Head of caudate nucleus (tissue), 42 donors: ENCODE measurements around the gene SPDYE16.
"Not testable (repeated sequence)": the region's sequence is repeated elsewhere in the genome, so short reads cannot be mapped to it uniquely, and the experiment has no call there.

ENCODE experiments used
- DNase-seq, 42 donors: peaks; one replicate each; pipeline versions ENCODE4 v3.0.0 to v3.0.0-alpha.2; 2020 to 2021; ENCODE audit warnings: mixed read lengths in 7 of 42
- intact Hi-C: fragments of 100-400 bp; cut with DNase I; formaldehyde crosslinking; loops from one replicate; pipeline ENCODE4 v1.15.0; 2022

The SPDYE16 gene

GRCh38 chr7:76507723-76508406, 35.2 kb downstream of the SPDYE16 start:
- intact Hi-C loops = no loop called here
- no peak for DNase-seq

- intact Hi-C loops, DNase-seq: not testable (repeated sequence)
Measured at GRCh38 chr7:76506643-76507042, 36.5 kb downstream of the SPDYE16 start.

DNA sequence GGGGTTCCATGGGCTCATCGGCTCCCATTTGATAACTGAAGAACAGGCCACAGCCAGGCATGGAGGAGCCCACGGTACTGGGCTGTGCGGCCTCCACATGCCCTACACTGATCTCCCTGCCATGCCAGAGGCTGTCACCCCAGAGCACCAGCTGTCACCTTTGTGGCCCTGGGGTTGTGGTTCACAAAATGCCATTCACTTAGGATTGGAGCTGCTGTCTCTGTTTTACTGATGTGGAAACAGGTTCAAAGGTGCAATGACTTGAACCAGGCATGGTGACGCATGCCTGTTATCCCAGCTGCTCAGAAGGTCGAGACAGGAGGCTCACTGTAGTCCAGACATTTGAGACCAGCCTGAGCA, 37.0 kb downstream of the SPDYE16 start:
- intact Hi-C loops = no loop called here
- no peak for DNase-seq

- no peak for DNase-seq
- intact Hi-C loops = no loop called here
Measured at GRCh38 chr7:76505168-76506080, 37.7 kb downstream of the SPDYE16 start.

GRCh38 chr7:76504351-76505167, 38.5 kb downstream of the SPDYE16 start:
- DNase-seq, intact Hi-C loops: not testable (repeated sequence)

DNA sequence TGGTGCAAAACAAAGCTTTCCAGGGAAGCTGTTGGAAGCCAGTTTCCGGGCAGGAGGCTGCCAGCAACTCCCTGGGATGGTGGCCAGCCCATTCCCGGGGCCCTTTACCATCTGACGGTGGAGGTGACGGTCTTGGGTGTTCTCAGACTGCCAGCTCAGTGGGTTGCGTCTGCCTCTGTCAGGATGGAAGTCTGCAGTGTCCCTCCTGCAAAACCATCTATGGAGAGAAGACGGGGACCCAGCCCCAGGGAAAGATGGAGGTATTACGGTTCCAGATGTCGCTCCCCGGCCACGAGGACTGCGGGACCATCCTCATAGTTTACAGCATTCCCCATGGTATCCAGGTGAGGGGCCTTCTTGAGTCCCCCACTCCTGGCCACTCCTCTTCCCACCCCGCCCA, 39.9 kb downstream of the SPDYE16 start:
- DNase-seq, intact Hi-C loops: not testable (repeated sequence)

GRCh38 chr7:76502836-76503235, 40.3 kb downstream of the SPDYE16 start:
- DNase-seq, intact Hi-C loops: not testable (repeated sequence)

GRCh38 chr7:76502224-76502623, 40.9 kb downstream of the SPDYE16 start:
- DNase-seq, intact Hi-C loops: not testable (repeated sequence)

- DNase-seq, intact Hi-C loops: not testable (repeated sequence)
Measured at GRCh38 chr7:76499924-76500241, 43.2 kb downstream of the SPDYE16 start.

- intact Hi-C loops, DNase-seq: not testable (repeated sequence)
Measured at GRCh38 chr7:76499201-76499923, 43.7 kb downstream of the SPDYE16 start.

GRCh38 chr7:76498583-76499200, 44.4 kb downstream of the SPDYE16 start:
- intact Hi-C loops, DNase-seq: not testable (repeated sequence)

- intact Hi-C loops, DNase-seq: not testable (repeated sequence)
Measured at GRCh38 chr7:76497918-76498582, 45.0 kb downstream of the SPDYE16 start.

- intact Hi-C loops, DNase-seq: not testable (repeated sequence)
Measured at GRCh38 chr7:76495717-76496116, 47.4 kb downstream of the SPDYE16 start.

DNA sequence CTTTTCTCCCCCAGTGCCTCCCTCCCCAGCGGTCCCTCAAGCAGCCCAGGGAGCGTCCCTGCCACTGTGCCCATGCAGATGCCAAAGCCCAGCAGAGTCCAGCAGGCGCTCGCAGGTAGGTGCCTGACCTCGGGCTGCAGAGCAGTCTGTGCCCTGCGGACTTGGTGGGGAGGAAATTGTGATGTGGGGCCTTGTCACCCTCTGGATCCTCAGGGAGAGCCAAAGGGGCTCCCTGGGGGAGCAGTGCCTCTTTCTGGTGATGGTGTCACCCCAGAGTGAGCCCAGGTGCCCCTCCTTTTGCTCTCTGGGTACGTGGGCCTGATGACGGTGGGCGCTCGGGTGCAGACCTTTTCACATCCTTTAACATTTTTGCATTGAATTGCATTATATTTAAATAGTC, 51.0 kb downstream of the SPDYE16 start:
- DNase-seq, intact Hi-C loops: not testable (repeated sequence)

GRCh38 chr7:76487969-76488368, 55.1 kb downstream of the SPDYE16 start:
- DNase-seq = peak in 6 of 42 donors; percentile 21 to 62 (median 28)
- intact Hi-C loops = not testable (repeated sequence)

- DNase-seq = peak in 3 of 42 donors; percentile 8 to 33 (median 17)
- intact Hi-C loops = not testable (repeated sequence)
Measured at GRCh38 chr7:76486618-76487017, 56.5 kb downstream of the SPDYE16 start.

DNA sequence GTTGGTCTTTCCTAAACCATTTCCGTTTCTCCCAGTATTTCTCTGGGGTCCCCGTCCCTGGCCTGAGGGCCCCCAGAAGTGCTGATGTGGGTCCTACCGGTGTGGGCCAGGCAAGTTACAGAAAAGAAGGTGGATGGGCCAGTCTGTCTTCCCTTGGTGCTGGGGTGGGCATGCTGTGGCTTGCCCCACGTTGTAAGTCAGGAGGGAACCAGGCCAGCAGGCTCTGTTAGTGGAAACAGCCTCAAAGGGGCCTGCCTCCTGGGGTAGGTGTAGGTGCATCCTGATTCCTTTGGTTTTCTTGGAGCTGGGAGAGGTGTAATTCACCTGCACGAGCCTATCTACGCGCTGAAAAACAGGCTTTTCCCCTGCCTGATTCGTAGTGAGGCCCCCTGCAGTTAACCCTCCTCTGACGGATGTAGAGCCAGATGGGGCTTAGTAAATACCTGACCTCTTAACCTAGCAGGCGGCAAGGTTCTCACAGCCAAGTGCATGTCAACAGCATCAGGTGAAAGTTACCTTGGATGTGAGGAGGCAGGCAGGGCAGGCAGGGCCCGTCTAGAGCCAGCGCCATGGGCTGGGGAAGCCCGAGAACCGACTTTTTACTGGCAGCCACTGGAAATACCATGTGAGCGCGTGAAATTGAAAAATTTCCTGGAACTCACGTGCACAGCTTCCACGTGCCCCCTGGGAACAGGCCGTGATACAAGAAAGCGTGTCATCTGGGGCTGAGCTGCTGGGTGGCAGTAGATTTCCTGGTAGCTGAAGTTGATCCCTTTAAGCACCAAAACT, 57.1 kb downstream of the SPDYE16 start:
- DNase-seq, intact Hi-C loops: not testable (repeated sequence)
